DOHH2 (cell line): ENCODE results near the gene CLN6.

Experiments used
- CTCF ChIP-seq: fragments of 200-600 bp; sonication (generic); IDR thresholded peaks from one replicate; pipeline ENCODE4 v1.5.1; 2014; ENCODE audit warnings: antibody characterized with exemption, mild to moderate bottlenecking, low read depth, low read length; ENCODE audit not compliant: poor library complexity, severe bottlenecking
- EZH2phosphoT487 ChIP-seq: fragments of 200-600 bp; sonication (generic); IDR thresholded peaks from 2 replicates; pipeline ENCODE4 v1.6.1; 2017; ENCODE audit warnings: borderline replicate concordance, mild to moderate bottlenecking, antibody characterized with exemption, low read length, moderate library complexity, mixed read lengths

GRCh38 chr15:68200016-68200861 lies 29.3 kb downstream of the CLN6 start:
- TF ChIP-seq CTCF: no peak
- no peak for TF ChIP-seq EZH2phosphoT487
